Gastroesophageal sphincter (tissue), 4 donors: ENCODE results near the gene PAPOLB. TPM values are rescaled to one million over a fixed set of nuclear protein-coding genes. Genes with fewer than 3 reads are reported as not detected.

Source experiments
- ATAC-seq: fragments of 150-250 bp; one replicate; pipeline ENCODE4 v1.9.1; 2016; ENCODE audit warnings: mild to moderate bottlenecking, moderate library complexity
- H3K27ac ChIP-seq, 4 donors: fragments of 200-600 bp; sonication (generic) in 3 of 4; 1 replicate in 3 of 4; 2 replicates in 1 of 4; pipeline ENCODE4 v1.5.1; 2016 to 2019
- H3K27me3 ChIP-seq: fragments of 200-600 bp; sonication (generic); one replicate; pipeline ENCODE4 v1.5.1; 2019
- H3K36me3 ChIP-seq, 2 donors: fragments of 200-600 bp; sonication (generic); one replicate each; pipeline ENCODE4 v1.5.1; 2019; ENCODE audit warnings: control low read depth in 1 of 2
- H3K4me1 ChIP-seq, 3 donors: fragments of 200-600 bp; sonication (generic); 1 replicate in 2 of 3; 2 replicates in 1 of 3; pipeline ENCODE4 v1.5.1; 2016 to 2019; ENCODE audit warnings: control low read depth in 2 of 3
- H3K4me3 ChIP-seq, 2 donors: fragments of 200-600 bp; sonication (generic); one replicate each; pipeline ENCODE4 v1.5.1; 2019; ENCODE audit warnings: mild to moderate bottlenecking in 1 of 2, moderate library complexity in 1 of 2
- H3K9me3 ChIP-seq, 3 donors: fragments of 200-600 bp; sonication (generic); one replicate each; pipeline ENCODE4 v1.5.1; 2017 to 2019; ENCODE audit warnings: control low read depth in 2 of 3
- CTCF ChIP-seq, 4 experiments: fragments of 200-600 bp in 2 of 4; fragments of 450-650 bp in 2 of 4; sonication (generic) in 1 of 4; IDR thresholded peaks; one replicate each; pipeline ENCODE4 v1.5.1; 2017 to 2019; ENCODE audit warnings: antibody characterized with exemption in 4 of 4, mild to moderate bottlenecking in 2 of 4, moderate library complexity in 2 of 4
- EP300 ChIP-seq: sonication (generic); formaldehyde crosslinking; IDR thresholded peaks from one replicate; pipeline ENCODE4 v1.6.1; 2017; ENCODE audit warnings: antibody characterized with exemption, mild to moderate bottlenecking
- POLR2A ChIP-seq, 2 donors: fragments of 450-650 bp; IDR thresholded peaks; one replicate each; pipeline ENCODE4 v1.6.1; 2017; ENCODE audit warnings: antibody characterized with exemption in 2 of 2, mild to moderate bottlenecking in 2 of 2, moderate library complexity in 1 of 2
- POLR2AphosphoS5 ChIP-seq: sonication (generic); formaldehyde crosslinking; IDR thresholded peaks from one replicate; pipeline ENCODE4 v1.6.1; 2017; ENCODE audit warnings: antibody characterized with exemption
- whole genome bisulfite sequencing, 2 donors: methylation state at CpG; one replicate each; pipeline ENCODE4 v1.1.5; 2018; ENCODE audit warnings: low coverage in 1 of 2; 5-methylcytosine and 5-hydroxymethylcytosine counted together
- total RNA-seq, 4 donors: library from RNA; depleted of rRNA; stranded (reverse); fragments of >200 nt; gene quantifications; one replicate each; pipeline ENCODE4 v1.1.0, GENCODE V29; 2016

The PAPOLB gene
- total RNA-seq, 4 donors from 2014 or later: 0.13 to 0.31 (median 0.19) TPM; not detected in 1

GRCh38 chr7:4819560-4820404 is 42.0 kb downstream of the PAPOLB start:
- peaks cover 28% of the 10 kb centered on the region for H3K27me3 ChIP-seq
- peak overlapping the region in 3 of 4 donors; percentile 4 to 38 (median 11) for H3K27ac ChIP-seq
- 93% methylated on average over 3 of the region's 39 CpGs; no CpG with 5 or more reads in 1 of the 2 donors for WGBS, 2 donors
- peaks cover 0 to 29% of the 10 kb centered on the region in 2 donors for H3K36me3 ChIP-seq
- H3K4me3 ChIP-seq: no peak overlapping the region
- no peaks in the 10 kb centered on the region for H3K9me3 ChIP-seq
- TF ChIP-seq POLR2AphosphoS5 (no peak), EP300 (no peak), POLR2A (IDR thresholded peaks at IDR 0.05) (no peak), CTCF (IDR thresholded peaks at IDR 0.05) (no peak)
- peaks cover 0 to 13% (median 6%) of the 10 kb centered on the region in 3 donors for H3K4me1 ChIP-seq
- no peak for ATAC-seq

GRCh38 chr7:4818000-4818794 is 43.6 kb downstream of the PAPOLB start:
- ATAC-seq: no peak
- no CpG with 5 or more reads among the region's 32 CpGs for WGBS, 2 donors

GRCh38 chr7:4817178-4817901 is 44.5 kb downstream of the PAPOLB start:
- Histone ChIP-seq H3K27me3 (peaks cover 30% of the 10 kb centered on the region), H3K36me3 (peaks cover 0 to 53% of the 10 kb centered on the region in 2 donors), H3K9me3 (peaks cover 0 to 9% (median 0%) of the 10 kb centered on the region in 3 donors), H3K4me3 (no peak overlapping the region), H3K4me1 (peaks cover 0 to 13% (median 6%) of the 10 kb centered on the region in 3 donors), H3K27ac (no peak overlapping the region)
- WGBS, 2 donors: 100% methylated on average over 2 of the region's 38 CpGs; no CpG with 5 or more reads in 1 of the 2 donors
- TF ChIP-seq EP300: no peak
- TF ChIP-seq POLR2AphosphoS5: no peak
- no peak for TF ChIP-seq CTCF (IDR thresholded peaks at IDR 0.05)
- TF ChIP-seq POLR2A (IDR thresholded peaks at IDR 0.05): no peak
- ATAC-seq: no peak

More at GRCh38 chr7:4818000-4818794, 43.6 kb downstream of the PAPOLB start:
- Histone ChIP-seq H3K9me3 (peaks cover 0 to 3% (median 0%) of the 10 kb centered on the region in 3 donors), H3K36me3 (peaks cover 0 to 45% of the 10 kb centered on the region in 2 donors), H3K27ac (no peak overlapping the region), H3K4me3 (no peak overlapping the region), H3K27me3 (peaks cover 30% of the 10 kb centered on the region), H3K4me1 (peaks cover 0 to 13% (median 6%) of the 10 kb centered on the region in 3 donors)
- TF ChIP-seq POLR2AphosphoS5 (no peak), POLR2A (IDR thresholded peaks at IDR 0.05) (no peak), EP300 (no peak), CTCF (IDR thresholded peaks at IDR 0.05) (no peak)

- Histone ChIP-seq H3K27ac (no peak overlapping the region), H3K9me3 (peaks cover 0 to 9% (median 0%) of the 10 kb centered on the region in 3 donors), H3K4me3 (no peak overlapping the region), H3K4me1 (peaks cover 0 to 13% (median 6%) of the 10 kb centered on the region in 3 donors), H3K36me3 (peaks cover 0 to 50% of the 10 kb centered on the region in 2 donors), H3K27me3 (peaks cover 30% of the 10 kb centered on the region)
- WGBS, 2 donors: 91% methylated on average over 5 of the region's 26 CpGs; no CpG with 5 or more reads in 1 of the 2 donors
- no peak for ATAC-seq
- no peak for TF ChIP-seq CTCF (IDR thresholded peaks at IDR 0.05)
- no peak for TF ChIP-seq POLR2AphosphoS5
- TF ChIP-seq POLR2A (IDR thresholded peaks at IDR 0.05): no peak
- TF ChIP-seq EP300: no peak
Measured at GRCh38 chr7:4816419-4817080, 45.3 kb downstream of the PAPOLB start.
